NB4 (cell line): ENCODE measurements around the gene CDKN2B-AS1.

Experiments
- CTCF ChIP-seq: IDR thresholded peaks from one replicate; pipeline ENCODE4 v1.5.1; 2012; ENCODE audit warnings: low read depth, low read length
- MAX ChIP-seq: IDR thresholded peaks from 2 replicates; pipeline ENCODE4 v1.6.1; 2011; ENCODE audit warnings: low read depth, low read length

- TF ChIP-seq CTCF (no peak), MAX (no peak)
Observed at GRCh38 chr9:22055090-22055489, 60.5 kb downstream of the CDKN2B-AS1 start.
